ENCODE data around the gene NT5E. TPM values are rescaled to one million over a fixed set of nuclear protein-coding genes. Genes with fewer than 3 reads are reported as not detected.

The NT5E gene
- total and polyA plus RNA-seq, 2 donors (not counting 3 experiments of a cell fraction or from before 2014, with no cell fraction given): 59.3 to 115 TPM

GRCh38 chr6:85490516-85491248 is 40.8 kb downstream of the NT5E start:
- Histone ChIP-seq H3K4me1 (ENCODE audit: control insufficient read depth, extremely low read depth, insufficient read depth, low read length) (no peaks in the 10 kb centered on the region), H3K27ac (ENCODE audit: insufficient read depth, low read depth, low read length) (no peak overlapping the region), H3K9me3 (replicated peaks; ENCODE audit: control insufficient read depth, insufficient read depth, low read length) (no peaks in the 10 kb centered on the region), H3K4me3 (replicated peaks in 1 of 3; ENCODE audit: insufficient read depth in 1 of 3, low read depth in 1 of 3, low read length in 3 of 3) (no peak overlapping the region), H2AFZ (ENCODE audit: low read depth, low read length) (no peak overlapping the region), H3K9me1 (replicated peaks; ENCODE audit: control insufficient read depth, extremely low read depth, insufficient read depth, low read length) (no peaks in the 10 kb centered on the region), H3K36me3 (ENCODE audit: control insufficient read depth in 2 of 2, extremely low read depth in 1 of 2, insufficient read depth in 2 of 2, low read length in 2 of 2) (peaks cover 0 to 6% of the 10 kb centered on the region in 2 experiments), H3K27me3 (ENCODE audit: control insufficient read depth in 2 of 2, insufficient read depth in 2 of 2, low read length in 2 of 2) (no peaks in the 10 kb centered on the region), H4K20me1 (replicated peaks; ENCODE audit: control insufficient read depth, extremely low read depth, insufficient read depth, low read length) (no peaks in the 10 kb centered on the region), H3K9ac (replicated peaks; ENCODE audit: extremely low read depth, insufficient read depth, low read length) (no peak overlapping the region), H3K4me2 (ENCODE audit: insufficient read depth, low read length) (no peak overlapping the region), H3K79me2 (ENCODE audit: control insufficient read depth, insufficient read depth, low read length) (no peaks in the 10 kb centered on the region)
- no peak for TF ChIP-seq POLR2AphosphoS5 (IDR thresholded peaks at IDR 0.05; ENCODE audit: insufficient read depth, low read depth, low read length)
- no peak for TF ChIP-seq EZH2 (IDR thresholded peaks at IDR 0.05; ENCODE audit: borderline replicate concordance, low read depth, low read length, severe bottlenecking)
- no peak for TF ChIP-seq MAX (IDR thresholded peaks at IDR 0.05; ENCODE audit: insufficient read depth, insufficient read length)
- TF ChIP-seq GATA2 (IDR thresholded peaks at IDR 0.05; ENCODE audit: insufficient read depth, insufficient read length, low read depth, low read length): no peak
- no peak for TF ChIP-seq POLR2A (IDR thresholded peaks at IDR 0.05; ENCODE audit: low read depth, low read length)
- TF ChIP-seq JUN (IDR thresholded peaks at IDR 0.05; ENCODE audit: borderline replicate concordance, insufficient read depth, insufficient read length, low read depth): no peak
- no peak for TF ChIP-seq FOS (IDR thresholded peaks at IDR 0.05; ENCODE audit: borderline replicate concordance, insufficient read depth, low read length)
- TF ChIP-seq MYC (IDR thresholded peaks at IDR 0.05; ENCODE audit: low read depth, low read length): no peak
- no peak for TF ChIP-seq CTCF (IDR thresholded peaks at IDR 0.05; ENCODE audit: extremely low read depth in 1 of 2, insufficient read depth in 1 of 2, low read depth in 1 of 2, low read length in 2 of 2)
- intact Hi-C loops (cut with micrococcal nuclease): no loop called here
- dilution Hi-C loops (cut with MboI; ENCODE audit: extremely low pct_ligation_motif_present, low sequenced_read_pairs): no loop called here
- no TSS peak for BruUV-seq (replicated peaks)
- DNase-seq (ENCODE audit: low read depth, low spot score): no peak
- ChIA-PET POLR2A (no interaction called here), CTCF (interaction anchor here (5.0 kb wide), 1 partner anchor 7 kb away, joined by 45 read pairs; no protein-coding TSS in a partner anchor)
- no peak for FAIRE-seq
